ENCODE data around the gene ADGRE2.

ADGRE2 gene

DNA sequence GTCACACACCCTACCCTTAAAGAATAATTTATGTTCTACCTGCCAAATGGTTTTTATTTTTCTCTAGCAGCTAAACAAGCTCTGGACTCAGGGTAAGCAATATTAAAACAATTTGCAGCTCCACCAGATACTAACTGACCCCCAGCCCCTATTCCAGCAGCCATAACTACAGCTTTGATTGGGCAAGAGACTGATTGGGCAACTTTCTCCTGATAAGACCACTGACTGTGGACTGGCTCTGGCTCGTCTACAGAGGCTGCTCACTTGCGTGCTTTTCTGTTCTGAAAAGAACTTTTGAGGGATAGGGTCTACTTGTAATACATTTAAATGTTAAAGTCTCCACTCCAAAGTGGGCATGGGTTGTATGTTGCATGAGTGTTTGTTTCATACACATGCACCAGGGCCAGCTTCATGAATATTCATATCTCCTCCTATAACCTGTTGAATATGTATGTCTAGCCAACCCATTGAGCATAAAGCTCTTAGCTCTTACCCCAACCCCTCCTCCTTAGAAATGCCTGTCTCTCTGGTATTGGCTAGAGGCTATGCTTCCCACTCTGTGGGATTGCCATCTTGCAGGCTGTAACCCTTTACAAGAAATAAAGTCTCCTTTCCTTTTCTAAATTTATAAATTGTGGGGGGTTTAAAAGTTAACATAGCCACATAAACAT, 36.8 kb upstream of the ADGRE2 start:
- Histone ChIP-seq H2AFZ (no peak overlapping the region), H3K4me3 (ENCODE audit: low read depth, low read length) (no peak overlapping the region), H3K27me3 (ENCODE audit: control insufficient read depth, insufficient read depth, low read length) (no peaks in the 10 kb centered on the region), H3K36me3 (ENCODE audit: control insufficient read depth, insufficient read depth, low read length) (no peaks in the 10 kb centered on the region), H3K9me3 (ENCODE audit: control insufficient read depth, low read length) (no peaks in the 10 kb centered on the region), H3K79me2 (no peaks in the 10 kb centered on the region), H3K9ac (no peak overlapping the region), H3K4me1 (no peaks in the 10 kb centered on the region), H3K4me2 (ENCODE audit: low read length) (no peak overlapping the region), H3K27ac (no peak overlapping the region)
- TF ChIP-seq, protein P1, sequence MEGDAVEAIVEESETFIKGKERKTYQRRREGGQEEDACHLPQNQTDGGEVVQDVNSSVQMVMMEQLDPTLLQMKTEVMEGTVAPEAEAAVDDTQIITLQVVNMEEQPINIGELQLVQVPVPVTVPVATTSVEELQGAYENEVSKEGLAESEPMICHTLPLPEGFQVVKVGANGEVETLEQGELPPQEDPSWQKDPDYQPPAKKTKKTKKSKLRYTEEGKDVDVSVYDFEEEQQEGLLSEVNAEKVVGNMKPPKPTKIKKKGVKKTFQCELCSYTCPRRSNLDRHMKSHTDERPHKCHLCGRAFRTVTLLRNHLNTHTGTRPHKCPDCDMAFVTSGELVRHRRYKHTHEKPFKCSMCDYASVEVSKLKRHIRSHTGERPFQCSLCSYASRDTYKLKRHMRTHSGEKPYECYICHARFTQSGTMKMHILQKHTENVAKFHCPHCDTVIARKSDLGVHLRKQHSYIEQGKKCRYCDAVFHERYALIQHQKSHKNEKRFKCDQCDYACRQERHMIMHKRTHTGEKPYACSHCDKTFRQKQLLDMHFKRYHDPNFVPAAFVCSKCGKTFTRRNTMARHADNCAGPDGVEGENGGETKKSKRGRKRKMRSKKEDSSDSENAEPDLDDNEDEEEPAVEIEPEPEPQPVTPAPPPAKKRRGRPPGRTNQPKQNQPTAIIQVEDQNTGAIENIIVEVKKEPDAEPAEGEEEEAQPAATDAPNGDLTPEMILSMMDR (IDR thresholded peaks at IDR 0.05), result no peak

DNA sequence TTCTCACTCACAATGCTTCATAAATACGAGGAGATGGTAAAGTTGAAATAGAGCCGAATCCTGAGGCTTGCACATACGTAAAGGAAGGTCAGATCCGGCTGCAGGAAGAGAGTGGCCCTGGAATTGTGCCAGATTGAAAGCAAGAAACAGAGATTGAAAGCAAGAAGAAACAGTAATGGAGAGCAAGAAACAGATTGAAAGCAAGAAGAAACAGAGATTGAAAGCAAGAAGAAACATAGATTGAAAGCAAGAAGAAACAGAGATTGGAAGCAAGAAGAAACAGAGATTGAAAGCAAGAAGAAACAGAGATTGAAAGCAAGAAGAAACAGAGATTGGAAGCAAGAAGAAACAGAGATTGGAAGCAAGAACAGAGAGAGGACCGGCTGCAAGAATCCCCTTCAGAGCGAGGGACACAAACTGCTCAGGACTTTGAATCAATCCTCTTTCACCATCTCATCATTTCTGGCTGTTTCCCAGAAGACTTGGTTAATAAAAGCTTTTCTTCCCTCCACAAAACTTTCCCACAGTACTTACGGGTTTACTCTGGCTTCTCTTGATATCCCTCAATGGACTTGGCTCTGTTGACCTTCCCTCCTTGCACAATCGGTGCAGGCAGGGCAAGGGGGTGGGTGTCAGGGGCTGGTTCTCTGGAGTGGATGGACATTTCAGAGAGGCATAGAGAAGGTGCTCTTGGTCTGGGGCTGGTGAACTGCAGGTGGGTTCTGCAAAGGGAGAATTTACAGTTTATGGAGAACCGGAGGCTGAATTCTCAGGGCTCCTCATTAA, 31.1 kb upstream of the ADGRE2 start:
- Histone ChIP-seq H3K4me3 (ENCODE audit: low read depth, low read length) (no peak overlapping the region), H3K27ac (no peak overlapping the region), H3K79me2 (no peaks in the 10 kb centered on the region), H2AFZ (no peak overlapping the region), H3K36me3 (ENCODE audit: control insufficient read depth, insufficient read depth, low read length) (no peaks in the 10 kb centered on the region), H3K4me2 (ENCODE audit: low read length) (no peak overlapping the region), H3K4me1 (no peaks in the 10 kb centered on the region), H3K9me3 (ENCODE audit: control insufficient read depth, low read length) (no peaks in the 10 kb centered on the region), H3K27me3 (ENCODE audit: control insufficient read depth, insufficient read depth, low read length) (no peaks in the 10 kb centered on the region), H3K9ac (no peak overlapping the region)
- TF ChIP-seq, protein P1 (IDR thresholded peaks at IDR 0.05), result no peak

DNA sequence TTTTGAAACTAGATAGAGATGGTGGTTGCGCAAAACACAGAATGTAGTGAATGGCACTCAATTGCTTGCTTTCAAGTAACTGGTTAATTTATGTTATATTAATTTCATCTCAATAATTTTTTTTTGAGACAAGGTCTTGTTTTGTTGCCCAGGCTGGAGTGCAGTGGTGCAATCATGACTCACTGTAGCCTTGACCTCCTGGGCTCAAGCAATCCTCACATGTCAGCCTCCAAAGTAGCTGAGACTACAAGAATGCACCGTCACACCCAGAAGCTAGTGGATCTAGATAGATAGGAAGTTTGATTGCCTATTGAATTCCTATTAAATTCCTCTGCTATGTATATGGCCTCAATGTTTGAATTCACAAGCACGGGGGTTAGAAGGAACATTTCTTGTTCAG, 26.4 kb upstream of the ADGRE2 start:
- Histone ChIP-seq H3K4me2 (ENCODE audit: low read length) (no peak overlapping the region), H3K4me3 (ENCODE audit: low read depth, low read length) (no peak overlapping the region), H3K79me2 (no peaks in the 10 kb centered on the region), H3K4me1 (no peaks in the 10 kb centered on the region), H3K36me3 (ENCODE audit: control insufficient read depth, insufficient read depth, low read length) (no peaks in the 10 kb centered on the region), H3K27ac (no peak overlapping the region), H3K9me3 (ENCODE audit: control insufficient read depth, low read length) (no peaks in the 10 kb centered on the region), H2AFZ (no peak overlapping the region), H3K9ac (no peak overlapping the region), H3K27me3 (ENCODE audit: control insufficient read depth, insufficient read depth, low read length) (no peaks in the 10 kb centered on the region)
- TF ChIP-seq, protein P1 (IDR thresholded peaks at IDR 0.05), result no peak

DNA sequence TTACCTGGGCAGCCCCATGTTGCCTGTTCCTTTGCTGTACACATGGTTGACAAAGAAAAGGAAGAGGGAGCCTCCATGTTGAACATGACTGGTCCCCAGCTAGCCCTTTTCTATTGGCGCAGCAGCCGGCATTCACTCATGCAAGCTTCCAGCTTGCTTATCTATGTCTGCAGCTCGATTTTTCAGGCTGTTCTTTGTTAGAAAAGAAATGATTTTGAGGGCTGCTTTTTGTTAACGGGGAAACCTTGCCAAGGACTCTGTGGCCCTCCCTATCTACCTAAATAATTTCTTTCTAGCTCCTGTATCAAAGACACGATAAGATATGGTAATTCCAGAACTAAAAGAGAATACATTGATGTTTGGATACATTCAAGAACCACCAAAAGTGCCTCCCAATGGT, 20.4 kb upstream of the ADGRE2 start:
- Histone ChIP-seq H3K4me2 (ENCODE audit: low read length) (no peak overlapping the region), H2AFZ (no peak overlapping the region), H3K27ac (no peak overlapping the region), H3K27me3 (ENCODE audit: control insufficient read depth, insufficient read depth, low read length) (no peaks in the 10 kb centered on the region), H3K36me3 (ENCODE audit: control insufficient read depth, insufficient read depth, low read length) (no peaks in the 10 kb centered on the region), H3K4me1 (no peaks in the 10 kb centered on the region), H3K4me3 (ENCODE audit: low read depth, low read length) (no peak overlapping the region), H3K9ac (no peak overlapping the region), H3K79me2 (no peaks in the 10 kb centered on the region), H3K9me3 (ENCODE audit: control insufficient read depth, low read length) (no peaks in the 10 kb centered on the region)
- TF ChIP-seq, protein P1 (IDR thresholded peaks at IDR 0.05), result no peak
